22Rv1 (cell line): ENCODE measurements around the gene UGT1A9.

Source experiments
- CTCF ChIP-seq: fragments of 450-650 bp; IDR thresholded peaks from 2 replicates; pipeline ENCODE4 v1.5.1; 2017; ENCODE audit warnings: mild to moderate bottlenecking
- ZFX ChIP-seq: fragments of 450-650 bp; IDR thresholded peaks from 2 replicates; pipeline ENCODE4 v1.6.1; 2017; ENCODE audit warnings: antibody characterized with exemption, borderline replicate concordance

DNA sequence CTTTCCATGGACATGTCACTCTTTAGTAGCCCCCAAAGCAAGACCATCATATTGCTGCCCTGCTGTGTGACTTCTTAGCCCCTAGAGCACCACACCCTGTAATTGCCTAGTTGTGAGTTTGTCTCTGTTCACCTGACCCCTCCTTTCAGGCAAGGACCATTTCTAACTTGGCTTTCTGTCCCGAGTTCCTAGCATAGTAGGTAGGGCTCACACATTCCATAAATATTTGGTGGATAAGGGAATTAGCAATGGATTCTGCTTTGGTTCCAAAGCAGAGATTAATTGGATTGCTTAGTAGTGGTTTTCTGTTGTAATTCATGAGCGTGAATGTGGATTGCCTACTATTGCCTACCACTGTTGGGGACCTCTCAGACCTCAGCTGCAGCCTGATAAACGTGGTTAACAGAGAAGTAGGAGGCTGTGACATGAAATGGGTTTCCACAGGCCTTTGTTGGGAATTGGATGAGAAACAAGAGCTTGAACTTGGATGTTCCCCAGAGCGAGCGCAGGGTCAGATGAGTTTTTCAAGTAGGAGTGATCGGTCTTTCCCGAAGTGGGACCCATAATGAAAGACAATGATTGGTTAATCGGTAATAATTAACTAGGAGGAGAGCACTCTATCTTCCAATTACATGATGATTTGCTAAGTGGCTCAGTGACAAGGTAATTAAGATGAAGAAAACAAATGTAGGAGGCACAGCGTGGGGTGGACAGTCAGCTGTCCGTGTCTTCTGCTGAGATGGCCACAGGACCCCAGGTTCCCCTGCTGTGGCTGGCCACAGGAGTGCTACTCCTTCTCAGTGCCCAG lies 75.0 kb downstream of the UGT1A9 start:
- TF ChIP-seq CTCF (no peak), ZFX (no peak)
